Measurements from ENCODE around the gene MORC1.

GRCh38 chr3:109026821-109027220 is 91.1 kb downstream of the MORC1 start:
- TF ChIP-seq CTCF (IDR thresholded peaks at IDR 0.05; ENCODE audit: low read length), result no peak
- no peak for TF ChIP-seq EZH2phosphoT487 (IDR thresholded peaks at IDR 0.05; ENCODE audit: low read length)
